SK-N-SH (cell line): ENCODE measurements around the gene BAIAP2L1. TPM values are rescaled to one million over a fixed set of nuclear protein-coding genes. Genes with fewer than 3 reads are reported as not detected.

Source experiments
- CTCF ChIA-PET: fragments of 300-600, 350-600 bp; formaldehyde crosslinking; extraction: SDS; loops from one replicate; lab custom pipeline; 2021; lab: Yijun Ruan, JAX
- POLR2A ChIA-PET: fragments of 350-600 bp; sonication (Branson Sonifier 250); formaldehyde crosslinking; extraction: SDS; loops from one replicate; lab custom pipeline; 2020; ENCODE audit warnings: antibody characterized with exemption, inconsistent platforms; lab: Yijun Ruan, JAX
- DNase-seq: peaks from one replicate; pipeline ENCODE4 v3.0.0; 2012
- H2AFZ ChIP-seq: fragments of 200-600 bp; sonication (generic); 2 replicates; pipeline ENCODE4 v1.8.1; 2016; ENCODE audit warnings: antibody characterized with exemption, mild to moderate bottlenecking, low read depth
- H3F3A ChIP-seq: fragments of 200-600 bp; sonication (generic); replicated peaks from 2 replicates; pipeline ENCODE3; 2016; ENCODE audit warnings: antibody characterized with exemption, mild to moderate bottlenecking; ENCODE audit not compliant: insufficient read depth
- H3K27ac ChIP-seq, 2 experiments: fragments of 200-500 bp in 1 of 2; fragments of 200-600 bp in 1 of 2; sonication (Bioruptor generic) in 1 of 2; sonication (generic), shearing (Covaris generic) in 1 of 2; 2 replicates each; pipeline versions ENCODE4 v1.5.1 to v1.6.1; 2014 to 2016; ENCODE audit warnings: low read depth in 2 of 2, inconsistent platforms in 1 of 2, low read length in 1 of 2, mild to moderate bottlenecking in 1 of 2, mixed read lengths in 1 of 2
- H3K27me3 ChIP-seq: fragments of 200-600 bp; sonication (generic), shearing (Covaris generic); 2 replicates; pipeline ENCODE4 v1.6.1; 2016; ENCODE audit warnings: mixed run types; ENCODE audit not compliant: insufficient read depth
- H3K36me3 ChIP-seq, 2 experiments: fragments of 200-500 bp in 1 of 2; fragments of 200-600 bp in 1 of 2; sonication (Bioruptor generic) in 1 of 2; sonication (generic) in 1 of 2; replicated peaks in 1 of 2; 2 replicates each; pipeline versions ENCODE3 to v1.5.1; 2014 to 2016; ENCODE audit warnings: low read length in 1 of 2, mild to moderate bottlenecking in 1 of 2; ENCODE audit not compliant: insufficient read depth in 2 of 2, control insufficient read depth in 1 of 2
- H3K4me1 ChIP-seq, 2 experiments: fragments of 200-500 bp in 1 of 2; fragments of 200-600 bp in 1 of 2; sonication (Bioruptor generic) in 1 of 2; sonication (generic), shearing (Covaris generic) in 1 of 2; 2 replicates each; pipeline versions ENCODE4 v1.5.1 to v1.6.1; 2014 to 2016; ENCODE audit warnings: low read depth in 1 of 2, low read length in 1 of 2, mixed run types in 1 of 2; ENCODE audit not compliant: insufficient read depth in 2 of 2, control insufficient read depth in 1 of 2
- H3K4me2 ChIP-seq: fragments of 200-600 bp; sonication (generic), shearing (Covaris generic); 2 replicates; pipeline ENCODE4 v1.6.1; 2017; ENCODE audit warnings: mixed run types
- H3K4me3 ChIP-seq, 2 experiments: fragments of 200-500 bp in 1 of 2; fragments of 200-600 bp in 1 of 2; sonication (Bioruptor generic) in 1 of 2; sonication (generic), shearing (Covaris generic) in 1 of 2; 2 replicates each; pipeline versions ENCODE4 v1.5.1 to v1.8.1; 2014 to 2016; ENCODE audit warnings: low read depth in 2 of 2, inconsistent platforms in 1 of 2, low read length in 1 of 2, mild to moderate bottlenecking in 1 of 2, mixed read lengths in 1 of 2, moderate library complexity in 1 of 2
- H3K79me2 ChIP-seq: fragments of 200-600 bp; sonication (generic); 2 replicates; pipeline ENCODE4 v1.8.1; 2017; ENCODE audit warnings: mild to moderate bottlenecking; ENCODE audit not compliant: insufficient read depth
- H3K9ac ChIP-seq: fragments of 200-600 bp; sonication (generic); 2 replicates; pipeline ENCODE4 v1.6.1; 2017; ENCODE audit warnings: mixed run types
- H3K9me2 ChIP-seq: fragments of 200-600 bp; sonication (generic); 2 replicates; pipeline ENCODE4 v1.6.1; 2017; ENCODE audit warnings: mixed run types
- H3K9me3 ChIP-seq: fragments of 200-600 bp; sonication (generic); 2 replicates; pipeline ENCODE4 v1.6.1; 2017; ENCODE audit warnings: mixed run types, mild to moderate bottlenecking, moderate library complexity
- H4K20me1 ChIP-seq: fragments of 200-600 bp; sonication (generic); 2 replicates; pipeline ENCODE4 v1.6.1; 2017; ENCODE audit warnings: mild to moderate bottlenecking, mixed run types; ENCODE audit not compliant: insufficient read depth
- CHD2 ChIP-seq: fragments of 150-350 bp; IDR thresholded peaks from 2 replicates; pipeline ENCODE4 v1.6.1; 2018; ENCODE audit warnings: low read length; ENCODE audit not compliant: partially characterized antibody
- CTCF ChIP-seq: fragments of 200-600 bp; sonication (generic); IDR thresholded peaks from 2 replicates; pipeline ENCODE4 v1.6.1; 2017; ENCODE audit warnings: antibody characterized with exemption, mild to moderate bottlenecking, moderate library complexity
- FOSL2 ChIP-seq: IDR thresholded peaks from 2 replicates; pipeline ENCODE4 v1.4.0; 2012; ENCODE audit warnings: low read depth, mild to moderate bottlenecking, moderate library complexity, borderline replicate concordance
- FOXM1 ChIP-seq: IDR thresholded peaks from 2 replicates; pipeline ENCODE4 v1.4.0; 2012; ENCODE audit warnings: low read depth, mild to moderate bottlenecking
- GABPA ChIP-seq: IDR thresholded peaks from 2 replicates; pipeline ENCODE4 v1.4.0; 2012; ENCODE audit warnings: low read depth, mild to moderate bottlenecking
- JUND ChIP-seq: IDR thresholded peaks from 2 replicates; pipeline ENCODE4 v1.4.0; 2012
- MEF2A ChIP-seq: IDR thresholded peaks from 2 replicates; pipeline ENCODE4 v1.4.0; 2012; ENCODE audit warnings: low read depth, borderline replicate concordance
- MXI1 ChIP-seq: IDR thresholded peaks from 2 replicates; pipeline ENCODE4 v1.6.1; 2012; ENCODE audit warnings: mild to moderate bottlenecking, low read depth, low read length, improper control_type of control experiment
- PBX3 ChIP-seq: IDR thresholded peaks from 2 replicates; pipeline ENCODE4; 2012
- RCOR1 ChIP-seq: fragments of 150-350 bp; IDR thresholded peaks from 2 replicates; pipeline ENCODE4 v1.6.1; 2017; ENCODE audit warnings: antibody characterized with exemption, low read length
- REST ChIP-seq: IDR thresholded peaks from 2 replicates; pipeline ENCODE4 v1.6.1; 2012; ENCODE audit warnings: mild to moderate bottlenecking, low read depth, low read length, moderate library complexity
- SIN3A ChIP-seq: IDR thresholded peaks from 2 replicates; pipeline ENCODE4 v1.6.1; 2012; ENCODE audit warnings: low read depth, mild to moderate bottlenecking, low read length, moderate library complexity, borderline replicate concordance
- SMC3 ChIP-seq: IDR thresholded peaks from 2 replicates; pipeline ENCODE4 v1.6.1; 2012; ENCODE audit warnings: low read depth, low read length, improper control_type of control experiment
- TAF1 ChIP-seq: IDR thresholded peaks from 2 replicates; pipeline ENCODE4 v1.6.1; 2012; ENCODE audit warnings: low read depth, mild to moderate bottlenecking, low read length, moderate library complexity, borderline replicate concordance
- USF1 ChIP-seq: IDR thresholded peaks from 2 replicates; pipeline ENCODE4 v1.4.0; 2012; ENCODE audit warnings: low read depth, borderline replicate concordance
- WGBS: methylation state at CpG from one replicate; pipeline ENCODE4 v1.1.6; 2017; ENCODE audit warnings: low lambda C conversion rate; 5-methylcytosine and 5-hydroxymethylcytosine counted together
- polyA plus RNA-seq, 3 experiments: library from polyadenylated mRNA; depleted of rRNA; stranded (reverse); fragments of >200 nt; gene quantifications; 2 replicates each; pipeline ENCODE4 v1.2.3, GENCODE V29; 2012

BAIAP2L1 gene
- polyA plus RNA-seq, 1 of the 3 experiments (the other 2 are of a cell fraction), result 8.8 TPM

GRCh38 chr7:98369726-98370125 is 31.2 kb downstream of the BAIAP2L1 start (continued):
- TF ChIP-seq PBX3 (no peak), MEF2A (no peak)

GRCh38 chr7:98368716-98369115 is 32.2 kb downstream of the BAIAP2L1 start:
- Histone ChIP-seq H3K4me2 (no peak overlapping the region), H3F3A (no peaks in the 10 kb centered on the region), H4K20me1 (no peaks in the 10 kb centered on the region), H3K27ac (no peak overlapping the region), H2AFZ (0 out of 2 replicates have a peak overlapping the region, but pooled peaks have one; percentile 36), H3K27me3 (no peaks in the 10 kb centered on the region), H3K9ac (no peak overlapping the region), H3K9me2 (no peaks in the 10 kb centered on the region), H3K79me2 (no peaks in the 10 kb centered on the region), H3K36me3 (no peaks in the 10 kb centered on the region), H3K4me3 (no peak overlapping the region), H3K9me3 (no peaks in the 10 kb centered on the region), H3K4me1 (no peaks in the 10 kb centered on the region)
- POLR2A ChIA-PET, result no interaction called here
- 93% methylated on average over 8 of the region's 8 CpGs for WGBS
- TF ChIP-seq JUND (no peak), TAF1 (no peak), RCOR1 (no peak), GABPA (no peak), SMC3 (no peak), REST (no peak), CTCF (no peak), CHD2 (no peak), SIN3A (no peak), FOSL2 (no peak), FOXM1 (no peak), USF1 (no peak), MXI1 (no peak)
- CTCF ChIA-PET, result interaction anchor here (0.9 to 1.0 kb wide), 2 partner anchors 32 to 74 kb away, joined by 3 to 4 read pairs; partner anchors contain the start of gene BAIAP2L1
- DNase-seq, result no peak
